BLaER1 treated with 17β-estradiol and CSF1 and Interleukin-3, amounts not matched to agents 10 nM and 100 nM (cell line): Measurements from ENCODE around the gene RARB.

Source experiments
- H3K27ac ChIP-seq, 11 experiments: shearing (Covaris generic); formaldehyde crosslinking; 2 replicates each; pipeline ENCODE4 v1.8.1; 2022
- H3K27me3 ChIP-seq, 11 experiments: shearing (Covaris generic); formaldehyde crosslinking; 2 replicates each; pipeline ENCODE4 v1.8.1; 2022
- H3K36me3 ChIP-seq, 11 experiments: shearing (Covaris generic); formaldehyde crosslinking; 2 replicates each; pipeline ENCODE4 v1.8.1; 2022
- H3K4me1 ChIP-seq, 10 experiments: shearing (Covaris generic); formaldehyde crosslinking; 2 replicates each; pipeline ENCODE4 v1.8.1; 2022
- H3K4me2 ChIP-seq, 11 experiments: shearing (Covaris generic); formaldehyde crosslinking; 2 replicates each; pipeline ENCODE4 v1.8.1; 2022
- H3K4me3 ChIP-seq, 10 experiments: shearing (Covaris generic); formaldehyde crosslinking; 2 replicates each; pipeline ENCODE4 v1.8.1; 2022
- H3K9ac ChIP-seq, 11 experiments: shearing (Covaris generic); formaldehyde crosslinking; 2 replicates each; pipeline ENCODE4 v1.8.1; 2022
- H3K9me3 ChIP-seq, 11 experiments: shearing (Covaris generic); formaldehyde crosslinking; replicated peaks in 1 of 11; 2 replicates each; pipeline ENCODE4 v1.8.1; 2022
- H4K20me1 ChIP-seq, 11 experiments: shearing (Covaris generic); formaldehyde crosslinking; 2 replicates each; pipeline ENCODE4 v1.8.1; 2022
- Cebpa-rat ChIP-seq, 11 experiments: shearing (Covaris generic); IDR thresholded peaks; 2 replicates each; pipeline ENCODE4 v1.8.1; 2022

RARB gene

DNA sequence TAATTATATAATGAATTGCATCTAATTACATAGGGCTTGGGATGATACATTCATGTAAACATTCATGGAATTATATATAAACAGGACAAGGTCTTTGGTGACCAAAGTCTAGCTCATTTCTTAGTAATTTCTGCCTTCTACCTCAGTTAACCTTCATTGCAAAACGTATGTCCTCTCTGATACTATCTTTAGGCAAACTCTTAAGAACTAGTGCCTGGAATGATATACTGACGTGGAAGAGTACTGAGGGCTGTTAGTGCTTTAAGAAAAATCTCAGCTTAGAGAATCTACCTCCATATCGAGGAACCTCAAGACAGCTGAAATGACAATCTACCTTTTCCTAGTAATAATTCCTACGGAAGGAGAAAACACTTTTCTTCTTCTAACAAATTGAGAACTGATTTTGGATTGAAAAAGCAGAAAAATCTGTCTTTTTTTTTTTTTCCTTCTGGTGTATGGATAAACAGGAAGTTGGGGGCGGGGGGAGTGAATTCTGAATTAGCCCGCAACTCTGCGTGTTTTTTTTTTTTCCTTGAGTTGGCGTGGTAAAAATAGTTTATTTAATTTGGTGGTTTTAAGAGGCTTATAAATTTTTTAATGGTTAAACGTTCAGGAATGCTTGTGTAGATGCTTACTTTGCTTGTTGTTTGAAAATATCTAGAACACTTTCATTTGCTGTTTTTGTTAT is 43.2 kb downstream of the RARB start:
- Histone ChIP-seq H3K9me3 (no peaks in the 10 kb centered on the region), H3K4me2 (peak overlapping the region in 10 of 11 experiments; percentile 11 to 48 (median 32); a peak in 13 of 22 replicates), H4K20me1 (no peaks in the 10 kb centered on the region), H3K4me3 (no peak overlapping the region), H3K27me3 (no peaks in the 10 kb centered on the region), H3K4me1 (peaks cover 7 to 22% (median 10%) of the 10 kb centered on the region in 10 experiments; a peak in 14 of 20 replicates), H3K27ac (no peak overlapping the region), H3K9ac (no peak overlapping the region), H3K36me3 (no peaks in the 10 kb centered on the region)
- no peak for TF ChIP-seq Cebpa-rat (IDR thresholded peaks at IDR 0.05)

DNA sequence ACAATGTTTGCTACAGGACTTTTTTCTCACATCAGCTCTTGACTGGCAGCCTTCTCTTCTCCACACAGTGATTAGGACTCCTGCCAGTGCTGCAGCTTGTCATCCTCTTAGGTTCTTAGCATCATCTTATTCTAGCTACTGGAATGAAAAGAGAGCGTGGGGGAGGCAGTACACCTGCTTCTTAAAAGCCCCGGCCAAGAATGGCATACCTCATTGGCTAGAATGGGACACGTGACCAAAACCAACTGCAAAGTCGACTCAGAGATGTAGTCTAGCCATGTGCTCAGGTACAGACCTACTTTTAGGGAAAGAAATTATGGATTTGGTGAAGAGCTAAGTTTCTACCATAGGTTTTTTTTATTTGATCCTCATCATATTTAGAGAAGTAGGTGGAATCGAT is 44.1 kb downstream of the RARB start:
- Histone ChIP-seq H3K9ac (no peak overlapping the region), H3K27ac (no peak overlapping the region), H3K4me3 (no peak overlapping the region), H4K20me1 (no peaks in the 10 kb centered on the region), H3K9me3 (no peaks in the 10 kb centered on the region), H3K4me2 (peak overlapping the region in 6 of 11 experiments; percentile 11 to 48 (median 32); a peak in 4 of 22 replicates), H3K4me1 (peaks cover 7 to 22% (median 10%) of the 10 kb centered on the region in 10 experiments; a peak in 14 of 20 replicates), H3K27me3 (no peaks in the 10 kb centered on the region), H3K36me3 (no peaks in the 10 kb centered on the region)
- TF ChIP-seq Cebpa-rat (IDR thresholded peaks at IDR 0.05): no peak

DNA sequence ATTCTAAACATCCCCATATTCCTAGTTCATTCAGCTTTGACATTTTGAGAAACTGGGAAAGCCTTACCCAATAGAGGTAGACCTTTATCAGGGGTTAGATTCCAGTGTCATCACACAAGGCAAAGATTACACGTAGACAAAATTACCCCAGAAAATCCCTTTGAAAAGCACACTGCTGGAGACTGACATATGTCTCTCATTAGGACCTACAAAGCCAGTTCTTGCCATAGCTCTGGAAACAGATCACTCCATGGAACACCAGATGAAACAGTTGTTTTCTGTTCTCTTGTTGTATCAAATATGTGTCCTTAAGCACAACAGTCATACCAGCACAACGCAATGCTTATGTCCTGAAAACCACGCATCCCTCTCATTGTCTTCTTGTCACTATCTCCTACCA is 44.7 kb downstream of the RARB start:
- H3K9ac ChIP-seq: no peak overlapping the region
- H3K4me1 ChIP-seq: peaks cover 7 to 22% (median 10%) of the 10 kb centered on the region in 10 experiments; a peak in 14 of 20 replicates
- no peak overlapping the region for H3K4me2 ChIP-seq
- H3K27ac ChIP-seq: no peak overlapping the region
- no peaks in the 10 kb centered on the region for H3K9me3 ChIP-seq
- H3K4me3 ChIP-seq: no peak overlapping the region
- no peaks in the 10 kb centered on the region for H3K36me3 ChIP-seq
- H3K27me3 ChIP-seq: no peaks in the 10 kb centered on the region
- no peaks in the 10 kb centered on the region for H4K20me1 ChIP-seq
- TF ChIP-seq Cebpa-rat (IDR thresholded peaks at IDR 0.05): no peak

DNA sequence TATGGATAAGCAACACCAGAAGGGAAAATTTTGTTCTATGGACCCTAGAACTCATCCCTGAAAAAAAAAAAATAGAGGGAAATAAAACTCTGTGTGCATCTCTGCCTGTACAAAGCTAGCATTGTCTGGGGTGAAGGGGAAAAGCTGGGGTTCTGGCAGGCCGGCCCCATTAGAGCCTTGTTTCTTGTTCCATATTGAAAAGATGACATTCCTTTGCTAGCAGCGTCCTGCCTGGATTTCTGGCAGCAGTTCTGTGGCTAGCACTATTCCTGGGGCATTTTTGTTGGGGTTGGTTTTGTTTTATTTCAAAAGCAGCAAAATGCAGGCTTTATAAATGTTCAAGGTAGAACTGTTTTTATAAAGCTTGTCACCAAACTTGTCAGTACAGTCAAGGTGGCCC is 45.2 kb downstream of the RARB start:
- Histone ChIP-seq H3K4me2 (no peak overlapping the region), H3K9me3 (no peaks in the 10 kb centered on the region), H3K4me1 (peaks cover 7 to 22% (median 10%) of the 10 kb centered on the region in 10 experiments; a peak in 14 of 20 replicates), H3K27ac (no peak overlapping the region), H3K4me3 (no peak overlapping the region), H3K9ac (no peak overlapping the region), H4K20me1 (no peaks in the 10 kb centered on the region), H3K36me3 (no peaks in the 10 kb centered on the region), H3K27me3 (no peaks in the 10 kb centered on the region)
- TF ChIP-seq Cebpa-rat (IDR thresholded peaks at IDR 0.05): no peak

DNA sequence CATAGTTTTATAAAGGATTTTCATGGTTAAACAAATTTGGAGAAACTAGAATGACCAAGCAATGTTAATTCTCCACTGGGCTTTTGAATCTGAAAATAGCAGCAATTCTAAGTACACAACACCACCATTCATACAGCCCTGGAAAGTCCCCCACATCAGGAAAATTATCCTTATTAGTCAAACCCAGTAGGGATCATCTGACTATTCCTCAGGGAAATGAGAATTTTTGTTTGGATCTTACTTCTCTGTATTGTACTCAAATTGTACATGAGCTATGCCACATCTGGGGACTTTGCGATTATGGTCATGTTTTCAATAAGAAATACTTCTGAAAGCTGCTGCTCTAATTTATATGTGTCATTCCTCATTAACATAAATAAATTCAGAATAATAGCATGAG is 46.0 kb downstream of the RARB start:
- Histone ChIP-seq H3K27me3 (no peaks in the 10 kb centered on the region), H3K9me3 (no peaks in the 10 kb centered on the region), H3K27ac (no peak overlapping the region), H4K20me1 (no peaks in the 10 kb centered on the region), H3K9ac (no peak overlapping the region), H3K4me2 (no peak overlapping the region), H3K4me3 (no peak overlapping the region), H3K4me1 (peaks cover 7 to 17% (median 10%) of the 10 kb centered on the region in 10 experiments; a peak in 14 of 20 replicates), H3K36me3 (no peaks in the 10 kb centered on the region)
- TF ChIP-seq Cebpa-rat (IDR thresholded peaks at IDR 0.05): no peak

GRCh38 chr3:25476639-25477038 is 48.6 kb downstream of the RARB start:
- H3K9me3 ChIP-seq: no peaks in the 10 kb centered on the region
- no peak overlapping the region for H3K4me3 ChIP-seq
- H3K4me1 ChIP-seq: peaks cover under 1 to 12% (median 4%) of the 10 kb centered on the region in 10 experiments; a peak in 13 of 20 replicates

DNA sequence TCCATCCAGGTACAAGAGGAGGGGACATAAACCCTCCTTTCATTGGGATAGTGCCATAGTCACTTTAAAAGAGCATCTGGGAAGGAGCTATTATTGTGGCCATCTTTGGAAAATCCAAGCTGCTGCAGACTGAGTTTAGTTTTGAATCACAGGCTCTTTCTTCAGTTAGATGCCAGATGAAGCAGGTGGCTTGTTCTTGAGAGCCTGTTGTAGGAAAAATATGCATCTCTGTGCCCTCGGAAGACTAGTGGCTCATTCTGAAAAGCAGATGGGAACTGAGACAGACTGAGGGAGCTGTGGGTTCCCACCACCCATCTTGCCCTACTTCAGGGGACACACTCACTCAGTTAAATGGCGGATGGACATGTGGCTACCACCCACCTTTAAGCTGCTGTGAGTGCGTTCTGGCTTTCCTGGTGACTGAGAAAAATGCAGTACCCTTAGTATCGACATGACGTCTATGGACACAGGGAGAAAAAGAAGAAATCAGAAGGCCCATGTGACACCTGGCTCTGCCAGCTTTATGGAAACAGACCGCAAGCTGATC is 50.2 kb downstream of the RARB start:
- H3K4me3 ChIP-seq: no peak overlapping the region
- no peak overlapping the region for H3K27ac ChIP-seq
- no peaks in the 10 kb centered on the region for H3K27me3 ChIP-seq
- peaks cover 0 to 8% (median 0%) of the 10 kb centered on the region in 10 experiments; a peak in 2 of 20 replicates for H3K4me1 ChIP-seq
- H4K20me1 ChIP-seq: no peaks in the 10 kb centered on the region
- TF ChIP-seq Cebpa-rat (IDR thresholded peaks at IDR 0.05): no peak
- H3K9me3 ChIP-seq: no peaks in the 10 kb centered on the region
- no peaks in the 10 kb centered on the region for H3K36me3 ChIP-seq
- no peak overlapping the region for H3K9ac ChIP-seq
- H3K4me2 ChIP-seq: no peak overlapping the region

More at GRCh38 chr3:25476639-25477038, 48.6 kb downstream of the RARB start:
- Histone ChIP-seq H3K4me2 (no peak overlapping the region), H4K20me1 (no peaks in the 10 kb centered on the region), H3K27me3 (no peaks in the 10 kb centered on the region), H3K9ac (no peak overlapping the region), H3K27ac (no peak overlapping the region), H3K36me3 (no peaks in the 10 kb centered on the region)
- TF ChIP-seq Cebpa-rat (IDR thresholded peaks at IDR 0.05): no peak

DNA sequence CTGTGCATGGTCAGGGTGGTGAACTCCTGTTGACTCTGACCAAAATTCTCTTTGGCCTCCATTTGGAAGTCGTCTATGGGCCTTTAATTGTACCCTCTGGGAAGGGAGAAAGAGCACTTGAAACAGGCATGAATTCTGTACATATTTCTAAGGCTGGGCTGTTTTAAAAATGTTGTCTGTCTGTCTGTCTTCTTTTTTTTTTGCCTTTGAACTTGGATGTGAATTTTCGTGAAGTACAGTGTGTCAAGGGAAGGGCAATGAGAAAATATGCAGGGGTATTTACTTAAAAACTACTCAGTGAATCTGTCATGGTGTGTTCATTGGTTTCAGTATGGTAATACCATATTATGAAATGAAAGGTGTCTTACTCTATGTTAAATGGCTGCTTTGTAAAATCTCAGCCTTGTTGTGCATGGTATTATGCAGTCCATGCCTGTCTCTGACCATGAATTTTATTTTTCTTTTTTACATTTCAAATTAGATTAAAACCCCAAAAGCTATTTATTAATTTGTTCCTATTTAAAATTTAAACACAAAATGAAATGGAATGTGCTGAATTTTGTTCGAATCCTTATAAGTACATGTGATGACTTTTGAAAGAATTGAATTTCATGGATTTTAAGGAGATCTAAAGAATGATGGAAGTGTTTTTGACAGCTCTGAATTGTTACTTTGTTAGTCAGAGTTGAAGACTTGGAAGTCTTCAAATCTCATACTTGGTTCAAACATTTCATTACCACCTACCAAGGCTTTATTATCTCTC is 51.1 kb downstream of the RARB start:
- Histone ChIP-seq H4K20me1 (no peaks in the 10 kb centered on the region), H3K4me3 (no peak overlapping the region), H3K9me3 (no peaks in the 10 kb centered on the region), H3K4me2 (no peak overlapping the region; a peak in 1 of 22 replicates), H3K36me3 (no peaks in the 10 kb centered on the region), H3K9ac (no peak overlapping the region), H3K4me1 (peaks cover 0 to 8% (median 0%) of the 10 kb centered on the region in 10 experiments; a peak in 2 of 20 replicates), H3K27me3 (no peaks in the 10 kb centered on the region), H3K27ac (no peak overlapping the region)
- TF ChIP-seq Cebpa-rat (IDR thresholded peaks at IDR 0.05): no peak

- H4K20me1 ChIP-seq: no peaks in the 10 kb centered on the region
- no peak overlapping the region for H3K4me3 ChIP-seq
- no peak overlapping the region for H3K27ac ChIP-seq
- H3K27me3 ChIP-seq: no peaks in the 10 kb centered on the region
- H3K36me3 ChIP-seq: no peaks in the 10 kb centered on the region
- H3K9ac ChIP-seq: no peak overlapping the region
- H3K4me1 ChIP-seq: peaks cover 0 to 8% (median 0%) of the 10 kb centered on the region in 10 experiments; a peak in 2 of 20 replicates
- no peak for TF ChIP-seq Cebpa-rat (IDR thresholded peaks at IDR 0.05)
- no peak overlapping the region; a peak in 1 of 22 replicates for H3K4me2 ChIP-seq
- no peaks in the 10 kb centered on the region for H3K9me3 ChIP-seq
These were observed 51.6 kb downstream of the RARB start for GRCh38 chr3:25479727-25480010.
